Gastrocnemius medialis (tissue), 4 donors: ENCODE results near the gene CACNA1F.

Source experiments
- POLR2A ChIP-seq, 2 donors: fragments of 450-650 bp; IDR thresholded peaks; one replicate each; pipeline ENCODE4 v1.6.1; 2017; ENCODE audit warnings: antibody characterized with exemption in 2 of 2, mild to moderate bottlenecking in 2 of 2, moderate library complexity in 2 of 2
- TF ChIP-seq, protein P1 (sequence below), 5 experiments: fragments of 450-650 bp in 3 of 5; fragments of 200-600 bp in 2 of 5; sonication (generic) in 2 of 5; IDR thresholded peaks in 4 of 5; conservative IDR thresholded peaks in 1 of 5; 1 replicate in 4 of 5; 2 replicates in 1 of 5; pipeline ENCODE4 v1.5.1; 2016 to 2019; ENCODE audit warnings: antibody characterized with exemption in 5 of 5, mild to moderate bottlenecking in 3 of 5, moderate library complexity in 3 of 5

DNA sequence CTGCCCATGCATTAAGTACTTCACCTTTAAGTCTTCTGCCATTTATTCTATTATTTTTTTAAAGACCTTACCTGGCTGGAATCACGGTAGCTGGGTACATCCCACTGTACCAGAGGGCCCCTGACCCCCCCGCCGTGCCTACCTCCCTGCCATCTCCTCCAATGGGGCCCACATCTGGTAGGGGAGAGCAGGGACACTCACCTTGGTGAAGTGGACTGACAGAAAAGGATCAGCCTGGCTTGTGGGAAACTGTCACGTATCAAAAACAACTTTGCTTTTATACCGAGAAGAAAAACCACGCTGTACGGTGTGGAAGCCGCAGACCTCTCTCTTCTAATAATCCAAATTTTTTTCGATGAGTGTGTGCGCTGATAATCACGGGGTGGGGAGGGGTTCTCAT is 31.3 kb upstream of the CACNA1F start, which contains the start of gene FOXP3:
- TF ChIP-seq, protein P1, sequence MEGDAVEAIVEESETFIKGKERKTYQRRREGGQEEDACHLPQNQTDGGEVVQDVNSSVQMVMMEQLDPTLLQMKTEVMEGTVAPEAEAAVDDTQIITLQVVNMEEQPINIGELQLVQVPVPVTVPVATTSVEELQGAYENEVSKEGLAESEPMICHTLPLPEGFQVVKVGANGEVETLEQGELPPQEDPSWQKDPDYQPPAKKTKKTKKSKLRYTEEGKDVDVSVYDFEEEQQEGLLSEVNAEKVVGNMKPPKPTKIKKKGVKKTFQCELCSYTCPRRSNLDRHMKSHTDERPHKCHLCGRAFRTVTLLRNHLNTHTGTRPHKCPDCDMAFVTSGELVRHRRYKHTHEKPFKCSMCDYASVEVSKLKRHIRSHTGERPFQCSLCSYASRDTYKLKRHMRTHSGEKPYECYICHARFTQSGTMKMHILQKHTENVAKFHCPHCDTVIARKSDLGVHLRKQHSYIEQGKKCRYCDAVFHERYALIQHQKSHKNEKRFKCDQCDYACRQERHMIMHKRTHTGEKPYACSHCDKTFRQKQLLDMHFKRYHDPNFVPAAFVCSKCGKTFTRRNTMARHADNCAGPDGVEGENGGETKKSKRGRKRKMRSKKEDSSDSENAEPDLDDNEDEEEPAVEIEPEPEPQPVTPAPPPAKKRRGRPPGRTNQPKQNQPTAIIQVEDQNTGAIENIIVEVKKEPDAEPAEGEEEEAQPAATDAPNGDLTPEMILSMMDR (IDR thresholded peaks at IDR 0.05 in 4 of 5, conservative IDR thresholded peaks at IDR 0.05 in 1 of 5) = no peak
- TF ChIP-seq POLR2A (IDR thresholded peaks at IDR 0.05) = no peak
